Fibroblast of the aortic adventitia (primary cell): ENCODE measurements around the gene EIF2A. TPM values are rescaled to one million over a fixed set of nuclear protein-coding genes. Genes with fewer than 3 reads are reported as not detected.
"Not testable (repeated sequence)": the region's sequence is repeated elsewhere in the genome, so short reads cannot be mapped to it uniquely, and the experiment has no call there.

Experiments
- DNase-seq: peaks from one replicate; pipeline ENCODE4 v3.0.0-alpha.2; 2010; ENCODE audit warnings: low read depth
- H3K4me3 ChIP-seq: 2 replicates; pipeline ENCODE4 v1.5.1; 2011; ENCODE audit warnings: low read depth, mild to moderate bottlenecking, control low read depth, low read length, moderate library complexity
- total RNA-seq: library from RNA; depleted of rRNA; stranded (reverse); fragments of >200 nt; gene quantifications from 2 replicates; pipeline ENCODE4 v1.2.3, GENCODE V29; 2012; ENCODE audit warnings: low replicate concordance
- TF ChIP-seq, protein P1 (sequence below): IDR thresholded peaks from 2 replicates; pipeline ENCODE4 v1.5.1; 2011; ENCODE audit warnings: mild to moderate bottlenecking, low read length, control low read depth, inconsistent platforms; ENCODE audit not compliant: insufficient read depth

Gene EIF2A
- total RNA-seq, 1 donor, result 166 TPM

DNA sequence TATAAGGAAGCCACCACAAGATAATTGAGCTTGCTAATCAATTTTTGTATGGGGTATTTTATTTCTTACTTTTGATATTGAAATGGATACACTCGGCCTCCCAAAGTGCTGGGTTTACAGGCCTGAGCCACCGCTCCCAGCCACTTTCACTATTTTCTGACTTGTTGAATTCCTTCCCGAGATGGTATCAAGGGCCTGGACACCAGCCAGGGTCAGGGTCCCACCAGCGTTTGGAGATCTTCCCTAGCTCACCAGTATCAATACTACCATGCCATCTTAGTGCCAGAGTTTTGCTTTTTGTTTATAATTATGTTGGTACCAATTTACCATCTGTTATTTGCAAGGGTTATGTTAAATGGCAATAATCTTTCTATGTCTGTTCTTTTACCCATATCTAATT is 51.1 kb downstream of the EIF2A start:
- H3K4me3 ChIP-seq, result no peak overlapping the region
- TF ChIP-seq, protein P1, sequence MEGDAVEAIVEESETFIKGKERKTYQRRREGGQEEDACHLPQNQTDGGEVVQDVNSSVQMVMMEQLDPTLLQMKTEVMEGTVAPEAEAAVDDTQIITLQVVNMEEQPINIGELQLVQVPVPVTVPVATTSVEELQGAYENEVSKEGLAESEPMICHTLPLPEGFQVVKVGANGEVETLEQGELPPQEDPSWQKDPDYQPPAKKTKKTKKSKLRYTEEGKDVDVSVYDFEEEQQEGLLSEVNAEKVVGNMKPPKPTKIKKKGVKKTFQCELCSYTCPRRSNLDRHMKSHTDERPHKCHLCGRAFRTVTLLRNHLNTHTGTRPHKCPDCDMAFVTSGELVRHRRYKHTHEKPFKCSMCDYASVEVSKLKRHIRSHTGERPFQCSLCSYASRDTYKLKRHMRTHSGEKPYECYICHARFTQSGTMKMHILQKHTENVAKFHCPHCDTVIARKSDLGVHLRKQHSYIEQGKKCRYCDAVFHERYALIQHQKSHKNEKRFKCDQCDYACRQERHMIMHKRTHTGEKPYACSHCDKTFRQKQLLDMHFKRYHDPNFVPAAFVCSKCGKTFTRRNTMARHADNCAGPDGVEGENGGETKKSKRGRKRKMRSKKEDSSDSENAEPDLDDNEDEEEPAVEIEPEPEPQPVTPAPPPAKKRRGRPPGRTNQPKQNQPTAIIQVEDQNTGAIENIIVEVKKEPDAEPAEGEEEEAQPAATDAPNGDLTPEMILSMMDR, result no peak

DNA sequence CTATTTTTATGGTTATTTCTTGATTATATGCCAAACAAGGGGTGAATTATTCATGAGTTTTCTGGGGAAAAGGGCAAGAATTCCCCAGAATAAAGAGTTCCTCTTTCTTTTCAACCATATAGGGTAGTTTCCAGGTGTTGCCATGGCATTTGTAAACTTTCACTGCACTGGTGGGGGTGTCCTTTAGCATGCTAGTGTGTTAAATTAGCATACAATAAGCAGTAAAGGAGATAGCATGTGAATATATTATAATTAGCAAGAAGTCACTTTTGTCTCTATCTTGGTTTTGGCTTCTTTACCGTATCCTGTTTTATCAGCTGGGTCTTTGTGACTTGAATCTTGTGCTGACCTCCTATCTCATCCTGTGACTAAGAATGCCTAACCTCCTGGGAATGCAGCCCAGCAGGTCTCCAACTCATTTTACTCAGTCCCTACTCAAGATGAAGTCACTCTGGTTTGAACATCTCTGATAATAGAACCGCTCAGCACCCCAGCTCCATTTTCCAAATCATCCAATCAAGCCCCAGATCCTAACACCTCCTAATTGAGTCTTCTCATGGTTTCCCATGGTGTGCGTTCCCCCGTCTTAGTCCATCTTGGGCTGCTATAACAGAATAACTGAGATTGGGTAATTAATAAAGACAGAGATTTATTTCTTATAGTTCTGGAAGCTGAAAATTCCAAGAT is 53.2 kb downstream of the EIF2A start:
- DNase-seq, result peak; percentile 63
- H3K4me3 ChIP-seq, result no peak overlapping the region
- TF ChIP-seq, protein P1, result no peak

More for the DNA sequence above, 51.1 kb downstream of the EIF2A start:
- DNase-seq, result no peak

DNA sequence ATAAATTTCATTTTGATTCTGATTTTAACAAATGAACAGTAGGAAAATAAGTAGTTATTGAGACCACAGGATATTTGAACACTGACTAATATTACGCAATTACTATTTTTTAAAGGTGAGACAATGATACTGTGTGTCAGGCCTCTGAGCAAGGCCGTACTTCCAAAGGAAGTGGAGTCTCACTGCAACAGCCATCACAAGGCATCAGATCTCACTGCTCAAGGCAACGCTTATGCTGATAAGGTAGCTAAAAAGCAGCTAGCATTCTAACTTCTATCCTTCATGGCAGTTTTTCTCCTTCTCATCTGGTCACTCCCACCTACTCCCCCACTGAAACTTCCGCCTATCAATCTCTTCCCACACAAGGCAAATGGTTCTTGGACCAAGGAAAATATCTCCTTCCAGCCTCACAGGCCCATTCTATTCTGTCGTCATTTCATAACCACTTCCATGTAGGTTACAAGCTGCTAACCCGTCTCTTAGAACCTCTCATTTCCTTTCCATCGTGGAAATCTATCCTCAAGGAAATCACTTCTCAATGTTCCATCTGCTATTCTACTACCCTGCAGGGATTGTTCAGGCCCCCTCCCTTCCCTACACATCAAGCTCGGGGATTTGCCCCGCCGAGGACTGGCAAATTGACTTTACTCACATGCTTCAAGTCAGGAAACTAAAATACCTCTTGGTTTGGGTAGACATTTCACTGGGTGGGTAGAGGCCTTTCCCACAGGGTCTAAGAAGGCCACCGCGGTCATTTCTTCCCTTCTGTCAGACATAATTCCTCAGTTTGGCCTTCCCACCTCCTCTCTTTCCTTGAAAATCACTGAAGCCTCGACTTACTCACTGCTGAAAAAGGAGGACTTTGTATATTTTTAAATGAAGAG is 54.3 kb downstream of the EIF2A start:
- not testable (repeated sequence) for DNase-seq, H3K4me3 ChIP-seq

DNA sequence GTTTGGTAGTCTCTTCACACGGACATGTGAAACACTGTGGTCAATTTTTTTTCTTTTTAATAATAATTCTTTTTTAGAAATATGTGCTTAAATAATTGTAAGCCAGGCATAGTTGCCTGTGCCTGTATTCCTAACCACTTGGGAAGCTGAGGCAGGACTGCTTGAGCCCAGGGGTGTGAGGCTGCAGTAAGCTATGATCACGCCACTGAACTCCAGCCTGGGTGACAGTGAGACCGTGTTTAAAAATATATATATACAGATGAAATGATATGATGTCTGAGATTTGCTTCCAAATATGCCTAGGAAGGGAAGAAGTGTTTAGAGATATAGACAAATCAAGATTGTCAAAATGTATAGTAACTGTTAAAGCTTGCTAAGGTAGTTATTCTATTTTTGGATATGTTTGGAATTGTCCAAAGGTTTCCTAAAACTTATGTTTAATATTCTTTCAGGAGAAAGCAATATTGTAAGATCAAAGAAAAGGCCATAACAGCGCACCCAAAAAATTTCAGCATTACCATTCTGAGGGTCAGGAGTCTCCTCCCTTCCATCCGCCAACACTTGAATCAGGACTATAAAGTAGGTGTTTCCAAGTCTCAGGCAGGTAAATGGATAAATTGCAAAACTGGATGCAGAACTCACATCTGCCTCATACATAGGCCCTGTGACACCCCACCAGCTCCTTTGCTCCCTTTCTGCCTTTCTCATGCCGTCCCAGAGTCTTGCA is 56.0 kb downstream of the EIF2A start:
- DNase-seq, result no peak
- peak overlapping the region; percentile 78 for H3K4me3 ChIP-seq
- TF ChIP-seq, protein P1, result no peak

- peak; percentile 97 for DNase-seq
- H3K4me3 ChIP-seq, result peak within 1 kb of the TSS; percentile 90
- TF ChIP-seq, protein P1, result peak; percentile 40
Measured at GRCh38 chr3:150603153-150603979, 56.8 kb downstream of the EIF2A start, which contains the start of gene SELENOT. Gene SELENOT (plus strand): TSS chr3:150603321. CDS start chr3:150603363, 42 bp downstream.

- no peak for DNase-seq
- peak overlapping the region; percentile 90 for H3K4me3 ChIP-seq
- TF ChIP-seq, protein P1, result no peak
Measured at GRCh38 chr3:150603980-150604319, 57.4 kb downstream of the EIF2A start.
